ENCODE data around the gene ST8SIA4. TPM values are rescaled to one million over a fixed set of nuclear protein-coding genes. Genes with fewer than 3 reads are reported as not detected.

The ST8SIA4 gene
- total RNA-seq, 1 experiment from 2014 or later = not detected

DNA sequence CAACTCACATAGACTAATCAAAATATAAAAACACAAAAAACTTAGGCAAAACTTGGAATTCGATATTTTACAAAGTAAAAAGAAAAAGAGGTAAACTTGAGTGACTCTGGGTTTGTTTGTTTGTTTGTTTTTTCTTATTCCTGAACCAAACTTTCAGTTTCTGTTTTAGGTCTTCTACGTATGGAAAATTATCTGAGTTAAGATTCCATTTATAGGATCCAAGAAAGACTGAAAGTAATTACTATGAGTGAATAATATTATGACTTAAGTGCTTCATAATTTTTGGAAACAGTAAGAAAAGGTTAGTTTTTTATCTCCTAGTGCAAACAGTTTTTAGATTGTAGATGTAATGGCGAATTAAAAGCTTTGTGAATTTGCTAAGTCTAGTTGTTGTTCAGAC lies 13.2 kb downstream of the ST8SIA4 start:
- intact Hi-C loops (cut with micrococcal nuclease) = no loop called here
- no peak overlapping the region for H3K9ac ChIP-seq (ENCODE audit: low read length)
- no peaks in the 10 kb centered on the region for H3K36me3 ChIP-seq (ENCODE audit: control insufficient read depth in 1 of 2, insufficient read depth in 2 of 2, low read length in 2 of 2)
- H3K9me2 ChIP-seq (ENCODE audit: insufficient read depth) = no peaks in the 10 kb centered on the region
- no peaks in the 10 kb centered on the region for H3K27me3 ChIP-seq (ENCODE audit: insufficient read depth, low read length)
- H3K4me2 ChIP-seq (ENCODE audit: low read length) = no peak overlapping the region
- no peaks in the 10 kb centered on the region for H3K9me3 ChIP-seq (ENCODE audit: control insufficient read depth in 1 of 2, insufficient read depth in 1 of 2, low read depth in 1 of 2, low read length in 2 of 2)
- no peak overlapping the region for H3K27ac ChIP-seq (ENCODE audit: low read depth, low read length)
- RAD21 ChIA-PET (ENCODE audit: low non-redundant PET in 1 of 2, low total read pairs in 2 of 2, uncharacterized antibody in 2 of 2, unreplicated experiment in 2 of 2) = no interaction called here
- TF ChIP-seq, protein P1, sequence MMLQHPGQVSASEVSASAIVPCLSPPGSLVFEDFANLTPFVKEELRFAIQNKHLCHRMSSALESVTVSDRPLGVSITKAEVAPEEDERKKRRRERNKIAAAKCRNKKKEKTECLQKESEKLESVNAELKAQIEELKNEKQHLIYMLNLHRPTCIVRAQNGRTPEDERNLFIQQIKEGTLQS (IDR thresholded peaks at IDR 0.05) = no peak
- no peak for TF ChIP-seq CEBPB (IDR thresholded peaks at IDR 0.05; ENCODE audit: low read depth)
- no peak for TF ChIP-seq ZNF274 (IDR thresholded peaks at IDR 0.05; ENCODE audit: low read depth, low read length)
- no peak for TF ChIP-seq ZFX (IDR thresholded peaks at IDR 0.05)
- TF ChIP-seq SP1 (IDR thresholded peaks at IDR 0.05; ENCODE audit: low read depth) = no peak
- TF ChIP-seq, protein P2, sequence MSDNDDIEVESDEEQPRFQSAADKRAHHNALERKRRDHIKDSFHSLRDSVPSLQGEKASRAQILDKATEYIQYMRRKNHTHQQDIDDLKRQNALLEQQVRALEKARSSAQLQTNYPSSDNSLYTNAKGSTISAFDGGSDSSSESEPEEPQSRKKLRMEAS (IDR thresholded peaks at IDR 0.05) = no peak
- TF ChIP-seq, protein P3, sequence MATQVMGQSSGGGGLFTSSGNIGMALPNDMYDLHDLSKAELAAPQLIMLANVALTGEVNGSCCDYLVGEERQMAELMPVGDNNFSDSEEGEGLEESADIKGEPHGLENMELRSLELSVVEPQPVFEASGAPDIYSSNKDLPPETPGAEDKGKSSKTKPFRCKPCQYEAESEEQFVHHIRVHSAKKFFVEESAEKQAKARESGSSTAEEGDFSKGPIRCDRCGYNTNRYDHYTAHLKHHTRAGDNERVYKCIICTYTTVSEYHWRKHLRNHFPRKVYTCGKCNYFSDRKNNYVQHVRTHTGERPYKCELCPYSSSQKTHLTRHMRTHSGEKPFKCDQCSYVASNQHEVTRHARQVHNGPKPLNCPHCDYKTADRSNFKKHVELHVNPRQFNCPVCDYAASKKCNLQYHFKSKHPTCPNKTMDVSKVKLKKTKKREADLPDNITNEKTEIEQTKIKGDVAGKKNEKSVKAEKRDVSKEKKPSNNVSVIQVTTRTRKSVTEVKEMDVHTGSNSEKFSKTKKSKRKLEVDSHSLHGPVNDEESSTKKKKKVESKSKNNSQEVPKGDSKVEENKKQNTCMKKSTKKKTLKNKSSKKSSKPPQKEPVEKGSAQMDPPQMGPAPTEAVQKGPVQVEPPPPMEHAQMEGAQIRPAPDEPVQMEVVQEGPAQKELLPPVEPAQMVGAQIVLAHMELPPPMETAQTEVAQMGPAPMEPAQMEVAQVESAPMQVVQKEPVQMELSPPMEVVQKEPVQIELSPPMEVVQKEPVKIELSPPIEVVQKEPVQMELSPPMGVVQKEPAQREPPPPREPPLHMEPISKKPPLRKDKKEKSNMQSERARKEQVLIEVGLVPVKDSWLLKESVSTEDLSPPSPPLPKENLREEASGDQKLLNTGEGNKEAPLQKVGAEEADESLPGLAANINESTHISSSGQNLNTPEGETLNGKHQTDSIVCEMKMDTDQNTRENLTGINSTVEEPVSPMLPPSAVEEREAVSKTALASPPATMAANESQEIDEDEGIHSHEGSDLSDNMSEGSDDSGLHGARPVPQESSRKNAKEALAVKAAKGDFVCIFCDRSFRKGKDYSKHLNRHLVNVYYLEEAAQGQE (IDR thresholded peaks at IDR 0.05; ENCODE audit: low read depth) = no peak
- no peak for TF ChIP-seq SIN3A (IDR thresholded peaks at IDR 0.05; ENCODE audit: low read depth)
- no peak for TF ChIP-seq RAD21 (IDR thresholded peaks at IDR 0.05; ENCODE audit: low read depth)
- TF ChIP-seq POLR2A (IDR thresholded peaks at IDR 0.05; ENCODE audit: borderline replicate concordance, extremely low read depth, insufficient read depth, insufficient read length) = no peak
- no peak for TF ChIP-seq POLR2AphosphoS5 (IDR thresholded peaks at IDR 0.05; ENCODE audit: low read depth, low read length)
- TF ChIP-seq SRF (IDR thresholded peaks at IDR 0.05; ENCODE audit: low read depth) = no peak
- no peak for TF ChIP-seq TCF7L2 (IDR thresholded peaks at IDR 0.05; ENCODE audit: borderline replicate concordance, extremely low read depth, insufficient read depth, insufficient read length)
- TF ChIP-seq ELF1 (IDR thresholded peaks at IDR 0.05; ENCODE audit: borderline replicate concordance, low read depth) = no peak
- H3K79me2 ChIP-seq (ENCODE audit: insufficient read depth, low read length) = no peaks in the 10 kb centered on the region
- no TSS peak for BruUV-seq (replicated peaks)
- POLR2A ChIA-PET = no interaction called here
- H4K20me1 ChIP-seq (ENCODE audit: insufficient read depth) = no peaks in the 10 kb centered on the region
- H3K4me3 ChIP-seq (replicated peaks in 1 of 2; ENCODE audit: low read depth in 1 of 2, low read length in 2 of 2) = no peak overlapping the region
- CTCF ChIA-PET = no interaction called here
- H3K4me1 ChIP-seq (ENCODE audit: control insufficient read depth in 1 of 2, insufficient read depth in 2 of 2, low read length in 2 of 2) = no peaks in the 10 kb centered on the region
- no peak for ATAC-seq
- no peak for DNase-seq (ENCODE audit: low read depth, low spot score)
- H2AFZ ChIP-seq (ENCODE audit: low read depth, low read length, poor library complexity, severe bottlenecking) = peak overlapping the region; percentile 21
